T-helper 2 cell (primary cell): ENCODE data around the gene ZNF384.

Source experiments
- DNase-seq, 5 experiments: peaks; one replicate each; pipeline versions ENCODE4 v3.0.0 to v3.0.0-alpha.2; 2012 to 2022

ZNF384 gene

GRCh38 chr12:6620137-6620884, 68.9 kb downstream of the ZNF384 start:
- DNase-seq = peak in 2 of 5 experiments; percentile 29 to 70

- no peak for DNase-seq
Observed at GRCh38 chr12:6618483-6619225, 70.5 kb downstream of the ZNF384 start.
